Omental fat pad (tissue), 4 donors: Measurements from ENCODE around the gene SRGAP3. TPM values are rescaled to one million over a fixed set of nuclear protein-coding genes. Genes with fewer than 3 reads are reported as not detected.
A peak's percentile ranks its signal among the peaks of the same experiment; 100 is the strongest.

Experiments used
- ATAC-seq: fragments of 150-250 bp; one replicate; pipeline ENCODE4 v1.9.1; 2016; ENCODE audit warnings: mild to moderate bottlenecking, moderate library complexity; ENCODE audit not compliant: low FRiP score
- DNase-seq: peaks from one replicate; pipeline ENCODE4 v3.0.0-alpha.2; 2019; ENCODE audit warnings: low spot score
- small RNA-seq: library from RNA; depleted of rRNA; stranded (forward); fragments of <200 nt; gene quantifications from one replicate; pipeline ENCODE3, GENCODE V24; 2016
- total RNA-seq, 4 donors: library from RNA; depleted of rRNA; stranded (reverse); fragments of >200 nt; gene quantifications; one replicate each; pipeline ENCODE4 v1.1.0, GENCODE V29; 2016
- TF ChIP-seq, protein P1 (sequence below), 3 donors: fragments of 450-650 bp; IDR thresholded peaks; one replicate each; pipeline ENCODE4 v1.5.1; 2016 to 2017; ENCODE audit warnings: antibody characterized with exemption in 3 of 3, mild to moderate bottlenecking in 3 of 3, moderate library complexity in 2 of 3

The SRGAP3 gene
- total RNA-seq, 4 donors from 2014 or later = 3.0 to 5.3 (median 3.6) TPM

DNA sequence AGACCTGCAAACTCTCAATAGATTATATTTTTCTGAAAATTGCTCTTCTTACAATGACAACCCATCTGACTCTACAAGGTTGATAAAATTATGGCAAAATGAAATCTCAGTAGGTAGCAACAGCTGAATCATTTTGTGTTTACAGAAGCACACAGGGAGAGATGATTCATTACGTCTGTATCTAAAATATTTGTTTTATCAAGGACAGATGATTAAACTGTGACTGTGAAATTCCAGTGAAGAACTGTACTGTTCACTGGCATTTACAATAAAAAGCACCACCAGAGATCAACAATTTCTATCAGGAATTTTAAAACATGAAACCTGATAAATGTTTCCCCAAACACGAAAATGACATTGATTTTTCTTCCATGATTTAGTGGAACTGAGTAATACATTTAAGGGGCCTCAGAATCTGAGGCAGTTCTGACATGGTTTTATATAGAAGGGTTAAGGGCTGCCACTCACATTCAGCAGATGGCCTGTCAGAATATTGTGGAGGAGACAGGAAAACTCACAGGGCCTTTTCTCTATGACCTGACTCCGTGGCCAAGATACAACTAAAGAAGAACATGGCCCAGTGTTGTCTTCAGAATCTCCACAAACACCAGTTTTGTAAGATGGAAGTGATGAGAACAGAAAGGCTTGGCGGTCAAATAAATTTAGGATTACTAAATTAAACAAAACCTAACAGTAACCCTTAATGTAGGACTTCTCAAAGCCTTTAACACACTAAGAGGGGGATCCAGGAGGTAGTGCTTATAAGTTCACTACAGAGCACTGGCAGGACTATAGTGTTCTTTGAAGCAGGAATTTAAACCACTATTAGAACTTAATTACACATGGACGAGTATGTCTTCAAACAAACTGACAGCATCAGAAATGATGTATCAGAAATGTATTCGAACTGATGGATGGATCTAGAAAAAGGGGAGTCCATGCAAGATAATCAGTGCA is 312.1 kb downstream of the SRGAP3 start:
- DNase-seq (no peak), ATAC-seq (peak; percentile 88)
- TF ChIP-seq, protein P1, sequence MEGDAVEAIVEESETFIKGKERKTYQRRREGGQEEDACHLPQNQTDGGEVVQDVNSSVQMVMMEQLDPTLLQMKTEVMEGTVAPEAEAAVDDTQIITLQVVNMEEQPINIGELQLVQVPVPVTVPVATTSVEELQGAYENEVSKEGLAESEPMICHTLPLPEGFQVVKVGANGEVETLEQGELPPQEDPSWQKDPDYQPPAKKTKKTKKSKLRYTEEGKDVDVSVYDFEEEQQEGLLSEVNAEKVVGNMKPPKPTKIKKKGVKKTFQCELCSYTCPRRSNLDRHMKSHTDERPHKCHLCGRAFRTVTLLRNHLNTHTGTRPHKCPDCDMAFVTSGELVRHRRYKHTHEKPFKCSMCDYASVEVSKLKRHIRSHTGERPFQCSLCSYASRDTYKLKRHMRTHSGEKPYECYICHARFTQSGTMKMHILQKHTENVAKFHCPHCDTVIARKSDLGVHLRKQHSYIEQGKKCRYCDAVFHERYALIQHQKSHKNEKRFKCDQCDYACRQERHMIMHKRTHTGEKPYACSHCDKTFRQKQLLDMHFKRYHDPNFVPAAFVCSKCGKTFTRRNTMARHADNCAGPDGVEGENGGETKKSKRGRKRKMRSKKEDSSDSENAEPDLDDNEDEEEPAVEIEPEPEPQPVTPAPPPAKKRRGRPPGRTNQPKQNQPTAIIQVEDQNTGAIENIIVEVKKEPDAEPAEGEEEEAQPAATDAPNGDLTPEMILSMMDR (IDR thresholded peaks at IDR 0.05) = no peak

DNA sequence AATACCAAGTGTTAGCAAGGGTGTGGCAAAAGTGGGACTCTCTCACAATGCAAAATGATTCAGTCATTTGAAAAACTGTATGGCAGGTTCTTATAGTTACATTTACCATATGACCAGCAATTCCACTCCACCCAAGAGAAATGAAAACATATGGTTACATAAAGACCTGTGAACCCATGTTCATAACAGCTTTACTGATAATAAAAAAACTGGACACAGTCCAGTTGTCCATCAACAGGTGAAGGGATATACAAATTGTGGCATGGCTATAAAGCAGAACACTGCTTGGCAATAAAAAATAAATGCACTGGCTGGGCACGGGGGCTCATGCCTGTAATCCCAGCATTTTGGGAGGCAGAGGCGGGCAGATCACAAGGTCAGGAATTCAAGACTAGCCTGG is 316.9 kb downstream of the SRGAP3 start:
- TF ChIP-seq, protein P1 (IDR thresholded peaks at IDR 0.05) = no peak
- ATAC-seq (no peak), DNase-seq (no peak)

- no peak for ATAC-seq
- DNase-seq = no peak
- TF ChIP-seq, protein P1 (IDR thresholded peaks at IDR 0.05) = no peak
These were observed 318.1 kb downstream of the SRGAP3 start for GRCh38 chr3:8931342-8931741.

Small RNAs within 50 kb of the gene (small RNA-seq; reads per million reads assigned to genes)
- not detected for gene RF00416

Other genes starting within 250 kb of the SRGAP3 start
- gene THUMPD3, start 113.4 kb upstream of the SRGAP3 start, total RNA-seq = 10 to 100 TPM; 17.2 to 30.0 (median 20.2) TPM
- 100 to 1,000 TPM in 2 of 4 donors, 10 to 100 TPM in 2; 86.4 to 120 (median 99.3) TPM for gene SETD5, start 148.0 kb upstream of the SRGAP3 start, total RNA-seq